GM18867 (cell line): ENCODE results near the gene FBXL22.
"Not testable (repeated sequence)": the region's sequence is repeated elsewhere in the genome, so short reads cannot be mapped to it uniquely, and the experiment has no call there.

Experiments used
- ATAC-seq: cut with Tn5 transposase; IDR thresholded peaks from one replicate; pipeline ENCODE4 v1.9.1; 2021; ENCODE audit warnings: mild to moderate bottlenecking, moderate library complexity; ENCODE audit not compliant: unreplicated experiment

Gene FBXL22

DNA sequence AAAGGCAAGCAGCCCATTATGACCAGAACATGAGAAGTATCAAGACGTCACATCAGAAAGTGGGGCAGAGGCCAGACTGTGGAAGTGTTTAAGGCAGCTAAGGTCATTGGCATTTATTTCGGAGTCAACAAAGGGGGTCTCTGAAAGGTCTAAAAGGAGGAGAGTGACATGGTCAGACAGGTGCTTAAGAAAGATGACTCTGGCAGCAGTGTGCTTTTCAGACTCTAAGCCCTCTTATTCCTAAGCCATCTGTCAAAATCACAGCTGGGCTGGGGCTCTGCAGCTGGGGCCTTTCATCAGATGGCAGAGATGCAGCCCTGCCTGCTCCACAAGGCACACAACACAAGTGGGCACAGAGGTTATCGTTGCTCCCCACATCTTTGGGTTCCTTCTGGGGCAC is 14.0 kb downstream of the FBXL22 start:
- no peak for ATAC-seq

DNA sequence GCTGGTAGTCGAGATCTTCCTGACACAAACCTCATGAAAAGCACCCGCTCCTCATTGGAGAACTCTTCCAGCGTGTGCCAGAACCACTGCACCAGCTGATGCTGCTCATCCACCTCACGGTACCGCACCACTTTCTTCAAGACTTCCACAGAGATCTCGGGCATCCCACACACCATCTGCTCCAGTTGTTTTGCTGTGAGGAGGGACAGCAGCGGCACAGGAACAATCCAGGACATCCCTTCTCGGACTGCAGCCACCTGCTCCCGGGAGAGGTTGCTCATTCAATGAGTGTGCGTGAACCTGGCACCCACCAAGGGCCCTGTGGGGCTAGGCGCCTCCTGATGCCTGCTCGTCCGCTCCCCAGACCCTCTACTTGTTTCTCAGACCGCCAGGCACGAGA is 15.1 kb downstream of the FBXL22 start:
- ATAC-seq = no peak

DNA sequence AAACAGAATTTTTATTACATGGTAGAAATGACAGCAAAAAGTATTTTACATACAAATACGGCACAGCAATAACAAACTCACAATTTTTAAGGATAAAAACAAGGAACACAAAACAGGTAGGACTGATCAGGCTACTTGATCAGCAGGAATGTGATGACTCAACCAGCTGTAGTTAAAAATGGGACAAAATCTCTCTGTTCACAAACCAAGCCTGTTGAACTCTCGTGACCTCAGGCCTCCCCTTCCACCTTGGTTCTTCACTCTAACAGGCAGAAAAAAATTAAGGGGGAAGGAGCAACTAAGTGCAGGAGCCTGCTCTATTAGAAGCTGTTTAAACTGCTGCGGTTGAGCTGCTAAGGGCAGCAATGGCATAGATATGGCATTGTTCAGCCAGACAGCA is 18.7 kb downstream of the FBXL22 start:
- no peak for ATAC-seq

- ATAC-seq = not testable (repeated sequence)
Measured at GRCh38 chr15:63617147-63617546, 20.0 kb downstream of the FBXL22 start.

GRCh38 chr15:63617627-63618026 is 20.4 kb downstream of the FBXL22 start:
- ATAC-seq = not testable (repeated sequence)

DNA sequence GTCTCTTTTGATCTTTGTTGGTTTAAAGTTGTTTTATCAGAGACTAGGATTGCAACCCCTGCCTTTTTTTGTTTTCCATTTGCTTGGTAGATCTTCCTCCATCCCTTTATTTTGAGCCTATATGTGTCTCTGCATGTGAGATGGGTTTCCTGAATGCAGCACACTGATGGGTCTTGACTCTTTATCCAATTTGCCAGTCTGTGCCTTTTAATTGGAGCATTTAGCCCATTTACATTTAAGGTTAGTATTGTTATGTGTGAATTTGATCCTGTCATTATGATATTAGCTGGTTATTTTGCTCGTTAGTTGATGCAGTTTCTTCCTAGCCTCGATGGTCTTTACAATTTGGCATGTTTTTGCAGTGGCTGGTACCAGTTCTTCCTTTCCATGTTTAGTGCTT is 23.6 kb downstream of the FBXL22 start:
- not testable (repeated sequence) for ATAC-seq

DNA sequence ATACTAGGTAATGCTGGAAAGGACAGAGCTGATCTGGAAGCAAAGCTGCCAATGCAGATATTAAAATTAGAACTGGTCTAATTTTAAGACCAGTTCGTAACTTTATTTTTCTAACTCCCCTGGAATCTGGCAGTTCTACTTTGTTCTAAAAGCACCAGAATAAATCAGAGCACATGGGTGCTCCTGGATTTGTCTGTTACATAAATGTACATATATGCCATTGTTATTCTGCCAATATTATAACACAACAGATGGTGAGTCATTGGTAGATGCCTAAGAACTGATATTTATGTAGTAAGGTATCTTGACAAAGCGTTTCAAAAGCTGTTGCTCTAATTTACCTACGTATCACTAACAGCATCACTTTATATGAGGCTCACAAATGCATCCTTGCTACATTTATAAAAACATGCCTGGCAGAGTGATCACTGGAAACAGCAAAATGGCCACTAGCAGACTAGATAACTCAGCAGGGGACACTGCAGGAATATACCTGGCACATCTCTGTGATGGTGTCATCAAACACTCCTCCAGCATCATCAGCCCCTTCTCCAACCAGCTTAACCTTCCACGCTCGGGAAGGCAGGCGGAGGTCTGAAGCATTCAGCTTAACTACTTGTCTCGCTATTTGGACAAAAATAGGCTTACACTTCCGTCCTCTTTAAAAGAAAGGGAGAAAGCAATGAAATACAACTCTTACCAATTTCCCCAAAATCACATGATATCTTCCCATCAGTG is 26.2 kb downstream of the FBXL22 start:
- no peak for ATAC-seq

GRCh38 chr15:63626955-63627354 is 29.8 kb downstream of the FBXL22 start:
- no peak for ATAC-seq

- no peak for ATAC-seq
Measured at GRCh38 chr15:63628123-63628822, 31.1 kb downstream of the FBXL22 start.

GRCh38 chr15:63630036-63630751 is 33.0 kb downstream of the FBXL22 start:
- ATAC-seq = no peak

- no peak for ATAC-seq
Measured at GRCh38 chr15:63633312-63633711, 36.1 kb downstream of the FBXL22 start.

DNA sequence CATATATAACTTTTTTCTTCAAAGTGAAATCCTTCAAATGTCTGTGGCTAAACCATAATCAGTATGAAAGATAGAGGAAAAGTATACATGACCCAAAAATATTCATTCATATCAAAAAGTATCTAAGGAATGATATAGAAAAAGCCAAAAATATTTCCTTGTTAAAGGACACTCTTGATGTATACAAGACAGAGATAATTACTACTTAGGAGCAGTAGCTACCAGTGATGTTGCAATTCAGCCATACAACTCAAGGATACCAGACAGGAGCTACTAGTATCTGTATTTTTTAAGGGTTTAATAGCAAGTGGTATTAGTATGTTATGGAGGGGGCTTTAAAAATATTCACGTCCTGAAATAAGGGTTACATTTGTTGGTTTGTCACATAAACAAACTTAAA is 37.0 kb downstream of the FBXL22 start:
- no peak for ATAC-seq

- no peak for ATAC-seq
Measured at GRCh38 chr15:63636518-63637061, 39.4 kb downstream of the FBXL22 start.

DNA sequence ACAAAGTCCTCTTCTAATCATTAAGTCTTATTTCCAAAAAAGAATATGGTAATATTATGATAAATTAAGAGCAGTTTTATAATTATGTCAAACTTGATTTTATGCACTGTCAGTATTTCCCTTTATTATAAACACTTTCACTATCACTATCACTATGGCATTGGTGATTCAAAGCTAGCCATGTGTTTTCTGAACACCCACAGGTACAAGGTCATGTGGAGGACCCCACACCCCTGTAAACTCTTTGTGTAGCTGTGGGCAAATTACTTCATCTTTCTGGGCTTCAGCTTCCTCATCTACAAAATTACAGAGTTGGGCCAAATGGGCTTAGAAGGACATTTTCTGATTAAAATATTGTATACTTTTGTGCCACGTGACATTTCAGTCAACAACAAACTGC is 41.7 kb downstream of the FBXL22 start:
- no peak for ATAC-seq

DNA sequence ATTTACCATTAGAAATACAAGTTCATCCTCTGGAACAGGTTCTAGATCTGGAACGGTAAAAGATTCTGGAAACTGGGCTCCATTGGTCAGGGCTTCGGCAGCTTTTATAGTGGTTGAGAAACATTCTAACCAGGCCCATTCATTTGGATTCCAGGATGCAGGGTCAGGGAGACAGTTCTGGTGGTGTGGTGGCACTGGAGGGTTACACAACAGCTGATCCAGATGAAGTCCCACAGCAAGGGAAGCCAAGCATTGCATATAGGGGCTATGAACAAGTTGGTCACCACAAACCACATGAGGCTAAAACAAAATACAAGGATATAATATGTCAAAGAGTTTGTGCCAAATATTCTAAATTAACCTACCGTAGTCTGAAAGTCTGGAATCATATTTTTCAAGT is 43.0 kb downstream of the FBXL22 start:
- ATAC-seq = no peak
